Parathyroid adenoma (tissue), 2 donors: ENCODE data around the gene LTO1.

Experiments used
- H2AFZ ChIP-seq: fragments of 300-600 bp; sonication (generic); one replicate; pipeline ENCODE4 v1.7.0; 2017; ENCODE audit warnings: antibody characterized with exemption, mild to moderate bottlenecking
- H3K27ac ChIP-seq: fragments of 300-600 bp; sonication (generic); one replicate; pipeline ENCODE4 v1.7.0; 2017
- H3K27me3 ChIP-seq: fragments of 300-600 bp; sonication (generic); one replicate; pipeline ENCODE4 v1.7.0; 2017; ENCODE audit warnings: low read length; ENCODE audit not compliant: control insufficient read depth, insufficient read depth
- H3K36me3 ChIP-seq: fragments of 300-600 bp; sonication (generic); one replicate; pipeline ENCODE4 v1.7.0; 2017; ENCODE audit warnings: low read length; ENCODE audit not compliant: control insufficient read depth, insufficient read depth
- H3K4me1 ChIP-seq: fragments of 300-600 bp; sonication (generic); one replicate; pipeline ENCODE4 v1.7.0; 2017; ENCODE audit warnings: control low read depth
- H3K4me2 ChIP-seq: fragments of 300-600 bp; sonication (generic); one replicate; pipeline ENCODE4 v1.7.0; 2017; ENCODE audit warnings: low read length
- H3K4me3 ChIP-seq: fragments of 300-600 bp; sonication (generic); one replicate; pipeline ENCODE4 v1.7.0; 2017; ENCODE audit warnings: low read depth, low read length
- H3K79me2 ChIP-seq: fragments of 300-600 bp; sonication (generic); one replicate; pipeline ENCODE4 v1.7.0; 2017; ENCODE audit warnings: control low read depth
- H3K9ac ChIP-seq: fragments of 300-600 bp; sonication (generic); one replicate; pipeline ENCODE4 v1.7.0; 2017; ENCODE audit warnings: mild to moderate bottlenecking
- H3K9me3 ChIP-seq: fragments of 300-600 bp; sonication (generic); one replicate; pipeline ENCODE4 v1.7.0; 2017; ENCODE audit warnings: low read length; ENCODE audit not compliant: control insufficient read depth
- CTCF ChIP-seq: fragments of 300-600 bp; sonication (generic); IDR thresholded peaks from one replicate; pipeline ENCODE4 v1.7.0; 2017; ENCODE audit warnings: antibody characterized with exemption, mild to moderate bottlenecking
- donor health status: primary hyperparathyroidism.

Gene LTO1

GRCh38 chr11:69642549-69642912, 32.6 kb downstream of the LTO1 start:
- no peaks in the 10 kb centered on the region for H3K36me3 ChIP-seq
- H2AFZ ChIP-seq, result peak overlapping the region; percentile 46
- H3K27me3 ChIP-seq, result no peaks in the 10 kb centered on the region
- H3K4me3 ChIP-seq, result peak overlapping the region; percentile 66
- no peaks in the 10 kb centered on the region for H3K9me3 ChIP-seq
- H3K4me2 ChIP-seq, result peak overlapping the region; percentile 78
- no peaks in the 10 kb centered on the region for H3K4me1 ChIP-seq
- no peaks in the 10 kb centered on the region for H3K79me2 ChIP-seq
- H3K9ac ChIP-seq, result no peak overlapping the region
- H3K27ac ChIP-seq, result no peak overlapping the region
- no peak for TF ChIP-seq CTCF

- Histone ChIP-seq H3K4me2 (peak overlapping the region; percentile 63), H3K36me3 (no peaks in the 10 kb centered on the region), H3K4me3 (peak overlapping the region; percentile 66), H3K27ac (no peak overlapping the region), H3K79me2 (no peaks in the 10 kb centered on the region), H2AFZ (peak overlapping the region; percentile 46), H3K9ac (no peak overlapping the region), H3K9me3 (no peaks in the 10 kb centered on the region), H3K4me1 (no peaks in the 10 kb centered on the region), H3K27me3 (no peaks in the 10 kb centered on the region)
- no peak for TF ChIP-seq CTCF
These were observed 33.2 kb downstream of the LTO1 start for GRCh38 chr11:69641681-69642548.

- Histone ChIP-seq H3K9ac (no peak within 1 kb of the TSS), H3K4me1 (no peaks in the 10 kb centered on the region), H3K36me3 (no peaks in the 10 kb centered on the region), H3K27me3 (no peaks in the 10 kb centered on the region), H3K79me2 (no peaks in the 10 kb centered on the region), H3K27ac (no peak within 1 kb of the TSS), H3K4me3 (peak within 1 kb of the TSS; percentile 66), H2AFZ (peak within 1 kb of the TSS; percentile 46), H3K4me2 (peak within 1 kb of the TSS; percentile 78), H3K9me3 (no peaks in the 10 kb centered on the region)
- TF ChIP-seq CTCF, result no peak
These were observed 34.1 kb downstream of the LTO1 start, which contains the start of gene CCND1 for GRCh38 chr11:69640995-69641581. Gene CCND1 (plus strand): TSS chr11:69641156. CDS start chr11:69641314, 158 bp downstream.

- no peaks in the 10 kb centered on the region for H3K27me3 ChIP-seq
- H3K36me3 ChIP-seq, result no peaks in the 10 kb centered on the region
- peak overlapping the region; percentile 44 for H3K4me3 ChIP-seq
- H3K79me2 ChIP-seq, result no peaks in the 10 kb centered on the region
- H3K4me2 ChIP-seq, result peak overlapping the region; percentile 78
- no peak overlapping the region for H2AFZ ChIP-seq
- H3K9ac ChIP-seq, result no peak overlapping the region
- TF ChIP-seq CTCF, result no peak
- no peaks in the 10 kb centered on the region for H3K9me3 ChIP-seq
- no peaks in the 10 kb centered on the region for H3K4me1 ChIP-seq
- no peak overlapping the region for H3K27ac ChIP-seq
These were observed 34.7 kb downstream of the LTO1 start for GRCh38 chr11:69640260-69640994.
